GM12892 (cell line): ENCODE measurements around the gene CCDC9B.

Source experiments
- POLR2A ChIP-seq: IDR thresholded peaks from 2 replicates; pipeline ENCODE4 v1.6.1; 2011; ENCODE audit warnings: low read depth, low read length, control low read depth
- POLR2AphosphoS5 ChIP-seq: IDR thresholded peaks from 2 replicates; pipeline ENCODE4 v1.6.1; 2011; ENCODE audit warnings: low read depth, low read length, control low read depth

GRCh38 chr15:40297356-40297755 lies 43.4 kb downstream of the CCDC9B start:
- TF ChIP-seq POLR2AphosphoS5 = no peak
- no peak for TF ChIP-seq POLR2A
